Stimulated activated CD4-positive, alpha-beta T cell treated with anti-CD3 and anti-CD28 coated beads, Interleukin-15, amount 100 ng/mL, for 1 hour (primary cell): ENCODE measurements around the gene PDIA4.
A peak's percentile ranks its signal among the peaks of the same experiment; 100 is the strongest.
"Not testable (repeated sequence)": the region's sequence is repeated elsewhere in the genome, so short reads cannot be mapped to it uniquely, and the experiment has no call there.

Experiments
- DNase-seq, 2 donors: peaks; one replicate each; pipeline ENCODE4 v3.0.0-alpha.2; 2020; ENCODE audit warnings: low read depth in 1 of 2, low spot score in 1 of 2

Gene PDIA4

GRCh38 chr7:149003560-149004305 is 24.6 kb downstream of the PDIA4 start:
- no peak for DNase-seq

- no peak for DNase-seq
These were observed 25.3 kb downstream of the PDIA4 start for GRCh38 chr7:149003018-149003417.

- DNase-seq, result no peak
These were observed 25.7 kb downstream of the PDIA4 start for GRCh38 chr7:149002604-149003003.

GRCh38 chr7:149001427-149002068 is 26.8 kb downstream of the PDIA4 start:
- DNase-seq, result no peak

- no peak for DNase-seq
These were observed 27.3 kb downstream of the PDIA4 start for GRCh38 chr7:149000961-149001360.

GRCh38 chr7:148999192-148999591 is 29.1 kb downstream of the PDIA4 start:
- DNase-seq, result no peak

- DNase-seq, result no peak
These were observed 30.8 kb downstream of the PDIA4 start for GRCh38 chr7:148997497-148997896.

GRCh38 chr7:148994576-148994975 is 33.7 kb downstream of the PDIA4 start:
- DNase-seq, result no peak

- no peak for DNase-seq
These were observed 35.1 kb downstream of the PDIA4 start for GRCh38 chr7:148993193-148993592.

- DNase-seq, result no peak
These were observed 36.8 kb downstream of the PDIA4 start for GRCh38 chr7:148991536-148991935.

GRCh38 chr7:148987751-148988512 is 40.4 kb downstream of the PDIA4 start:
- DNase-seq, result no peak

GRCh38 chr7:148987010-148987750 is 41.1 kb downstream of the PDIA4 start:
- peak; percentile 48 to 56 for DNase-seq

GRCh38 chr7:148986742-148987009 is 41.6 kb downstream of the PDIA4 start:
- DNase-seq, result no peak

GRCh38 chr7:148983200-148984146 is 44.8 kb downstream of the PDIA4 start:
- DNase-seq, result peak; percentile 60 to 66

- no peak for DNase-seq
These were observed 45.6 kb downstream of the PDIA4 start for GRCh38 chr7:148982654-148983199.

- no peak for DNase-seq
These were observed 48.5 kb downstream of the PDIA4 start for GRCh38 chr7:148979827-148980226.

- DNase-seq, result not testable (repeated sequence)
These were observed 49.2 kb downstream of the PDIA4 start for GRCh38 chr7:148979072-148979471.

- DNase-seq, result no peak
These were observed 50.2 kb downstream of the PDIA4 start for GRCh38 chr7:148978091-148978490.

GRCh38 chr7:148975896-148976295 is 52.4 kb downstream of the PDIA4 start:
- no peak for DNase-seq

- no peak for DNase-seq
These were observed 55.0 kb downstream of the PDIA4 start for GRCh38 chr7:148973256-148973655.
